Smooth muscle cell of the brain vasculature (primary cell): ENCODE measurements around the gene CDCP2.
"Not testable (repeated sequence)": the region's sequence is repeated elsewhere in the genome, so short reads cannot be mapped to it uniquely, and the experiment has no call there.

Experiments
- DNase-seq: peaks from one replicate; pipeline ENCODE4 v3.0.0-alpha.2; 2012; ENCODE audit warnings: low read depth, low spot score

The CDCP2 gene

DNA sequence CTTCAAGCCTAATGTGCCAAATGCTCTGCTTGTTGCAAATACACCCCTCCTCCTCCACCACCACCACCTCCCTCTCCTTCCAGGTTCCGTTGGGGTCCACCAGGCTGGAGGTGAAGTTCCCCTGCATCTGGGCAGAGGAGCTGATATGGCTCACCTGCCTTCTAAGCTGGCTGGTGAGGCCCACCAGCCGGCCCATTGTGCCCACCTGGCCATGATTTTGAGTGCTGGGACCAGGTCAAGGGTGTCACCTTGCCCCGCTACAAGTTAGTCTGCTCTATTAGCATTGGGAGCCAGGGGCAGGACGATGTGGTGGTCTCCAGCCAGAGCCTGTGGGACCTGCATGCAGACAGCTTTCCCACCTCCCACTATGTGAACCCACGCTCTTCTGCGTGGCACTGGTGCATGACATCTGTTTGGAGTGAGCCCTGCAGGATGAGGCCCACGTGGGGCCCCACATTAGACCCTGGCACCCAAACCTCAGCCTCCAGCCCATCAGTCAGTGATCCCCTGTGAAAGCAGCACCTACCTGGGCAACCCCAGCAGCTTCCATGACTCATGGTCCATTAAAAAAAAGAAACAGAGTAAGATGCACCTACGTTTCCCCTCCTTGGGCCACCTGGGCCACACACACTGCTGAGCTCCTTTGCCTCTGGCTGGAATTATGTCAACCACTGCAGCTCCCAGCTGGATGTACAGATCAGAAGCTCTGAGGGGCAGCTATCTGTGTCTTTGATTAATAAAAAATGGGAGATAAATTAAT is 15.6 kb upstream of the CDCP2 start:
- no peak for DNase-seq

DNA sequence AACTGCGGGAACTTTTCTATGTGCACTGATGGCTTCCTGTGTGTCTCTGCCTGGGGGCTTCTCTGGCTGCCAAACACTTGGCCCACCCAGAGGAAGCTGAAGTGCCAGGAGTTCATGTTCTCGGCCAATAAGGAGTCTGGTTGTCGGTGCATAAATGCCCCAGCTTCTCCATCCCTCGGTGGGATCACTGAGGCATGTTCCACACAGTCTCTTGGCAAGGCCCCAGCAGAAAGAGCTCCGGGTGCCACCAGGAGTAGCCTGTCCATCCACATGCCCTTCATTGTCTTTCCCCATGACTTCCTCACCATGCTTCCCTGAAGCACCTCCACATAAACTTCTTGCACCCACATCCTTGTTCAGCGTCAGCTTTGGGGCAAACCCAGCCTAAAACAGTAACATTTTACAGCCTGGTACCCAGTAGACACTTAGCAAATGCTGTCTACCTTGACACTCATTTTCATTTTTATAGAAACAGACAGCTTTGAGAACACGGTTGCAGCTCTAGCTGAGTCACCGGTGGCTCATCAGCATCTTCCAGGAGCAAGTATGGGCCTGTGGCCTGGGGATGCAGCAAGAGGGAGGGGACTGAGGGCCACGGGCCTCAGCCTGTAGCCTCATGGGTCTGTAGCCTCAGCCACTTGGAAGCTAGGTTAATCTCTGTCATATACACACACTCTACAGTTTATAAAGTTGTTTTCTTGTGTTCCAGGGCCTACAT is 14.8 kb upstream of the CDCP2 start:
- DNase-seq = no peak

GRCh38 chr1:54166357-54166756 is 13.6 kb upstream of the CDCP2 start:
- DNase-seq = not testable (repeated sequence)

GRCh38 chr1:54165146-54165545 is 12.3 kb upstream of the CDCP2 start:
- DNase-seq = no peak

DNA sequence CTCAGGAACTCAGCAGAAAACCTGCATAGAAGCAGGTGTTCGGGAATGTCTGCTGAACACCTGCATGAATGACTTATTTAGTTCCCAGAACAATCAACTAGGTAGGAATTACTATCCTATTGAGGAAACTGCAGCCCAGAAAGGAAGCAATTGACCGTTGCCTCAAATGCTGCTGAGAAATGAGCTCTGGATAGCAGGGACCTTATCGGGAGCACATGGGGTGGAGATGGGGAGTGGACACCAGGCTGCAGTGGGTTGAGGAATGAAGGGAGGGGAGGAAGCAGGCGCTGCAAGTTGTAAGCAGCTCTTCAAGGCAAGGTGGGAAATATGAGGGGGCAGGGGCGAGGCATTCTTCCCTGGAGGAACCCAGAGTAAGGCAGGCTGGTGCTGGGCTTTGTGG is 10.8 kb upstream of the CDCP2 start:
- no peak for DNase-seq

DNA sequence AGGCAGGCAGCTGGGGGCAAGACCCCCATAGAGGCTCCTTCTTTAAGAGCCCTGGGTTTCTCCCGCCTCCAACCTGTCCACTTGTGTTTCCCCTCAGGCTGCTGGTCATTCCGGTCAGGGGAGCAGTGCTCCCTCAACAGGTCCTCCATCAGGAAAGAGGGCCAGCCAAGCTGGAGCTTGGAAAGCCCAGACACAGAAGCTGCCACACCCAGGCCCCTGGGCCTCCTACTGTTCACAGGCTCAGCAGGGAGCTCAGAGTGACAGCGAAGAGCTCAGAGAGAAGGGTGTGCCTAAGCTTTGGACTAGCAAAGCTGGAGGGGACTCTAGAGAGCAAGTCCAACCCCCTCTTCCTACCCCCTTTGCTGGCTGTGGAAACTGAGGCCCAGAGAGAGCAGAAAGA is 10.3 kb upstream of the CDCP2 start:
- no peak for DNase-seq

DNA sequence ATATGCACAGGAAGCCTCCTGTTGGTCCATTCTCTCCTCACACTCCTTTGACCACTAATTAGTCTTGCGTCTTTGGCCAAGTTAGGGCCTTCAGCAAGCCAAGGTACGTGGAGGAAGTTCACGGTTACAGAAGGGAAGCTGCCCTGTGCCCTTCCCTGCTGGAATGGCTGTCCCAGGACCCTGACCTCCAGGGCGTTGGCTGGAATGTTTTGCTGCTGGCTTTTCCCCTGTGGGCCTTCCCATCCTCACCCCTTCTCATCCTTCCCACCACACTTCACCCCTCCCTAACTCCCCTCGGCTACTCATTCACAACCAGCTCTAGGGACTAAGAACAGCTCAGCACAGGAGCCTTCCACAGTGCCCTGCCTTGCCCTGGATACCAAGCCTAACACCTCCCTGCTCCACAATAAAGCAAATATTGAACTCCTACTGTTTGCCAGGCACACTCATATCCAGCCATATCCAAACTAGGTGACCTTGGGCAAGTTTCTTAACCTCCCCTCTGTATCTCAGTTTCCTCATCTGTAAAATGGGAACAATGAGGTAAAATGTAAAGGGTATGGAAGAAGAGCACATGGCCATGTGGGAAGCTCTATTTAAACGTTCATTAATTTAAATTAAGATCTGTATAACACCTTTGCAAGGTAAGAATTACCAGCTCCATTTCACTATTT is 8.8 kb upstream of the CDCP2 start:
- no peak for DNase-seq

DNA sequence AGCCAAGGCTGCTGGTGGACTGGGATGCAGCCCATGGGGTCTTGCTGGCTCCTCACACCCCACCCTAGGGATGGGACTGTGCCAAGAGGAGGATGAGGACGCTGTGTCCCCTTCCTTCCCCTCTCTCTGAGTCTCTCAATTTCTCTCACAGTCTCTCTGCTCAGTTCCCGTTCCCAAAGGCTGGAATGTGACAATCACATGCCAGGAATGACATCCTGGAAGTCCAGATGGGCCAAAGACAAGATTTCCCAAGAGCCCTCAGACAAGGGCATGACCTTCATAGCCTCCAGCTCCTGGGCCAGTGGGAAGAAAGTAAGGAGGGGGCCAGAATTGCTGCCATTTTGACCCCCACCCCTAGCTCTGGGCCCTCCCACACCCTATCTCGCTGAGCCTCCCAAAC is 7.6 kb upstream of the CDCP2 start:
- no peak for DNase-seq

DNA sequence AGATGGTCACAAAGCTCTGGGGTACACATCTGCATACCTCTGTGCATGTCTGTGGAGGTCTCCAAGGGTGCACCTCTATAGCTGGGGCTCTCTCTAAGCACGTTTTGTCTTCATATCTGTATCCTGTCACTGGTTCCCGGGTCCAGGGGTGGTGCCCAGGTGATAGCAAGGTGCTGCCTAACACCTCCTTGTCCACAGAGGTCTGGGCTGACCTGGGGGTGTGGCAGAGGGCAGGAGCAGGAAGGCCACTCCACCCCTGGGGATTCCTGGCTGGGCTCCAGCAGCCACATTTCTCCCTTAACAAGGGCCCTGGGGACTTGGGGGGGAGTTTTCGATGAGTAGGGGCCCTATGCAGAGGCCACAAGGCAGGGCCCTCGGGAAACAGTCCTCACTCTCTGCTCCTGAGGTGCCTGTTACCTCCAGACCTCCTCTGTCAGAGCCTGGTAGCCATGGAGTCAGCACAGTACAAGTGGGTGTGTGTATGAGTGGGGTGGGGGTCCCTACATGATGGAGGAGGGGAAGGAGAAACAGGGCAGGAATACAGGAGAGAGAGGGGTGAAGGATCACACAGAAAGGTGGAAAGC is 7.0 kb upstream of the CDCP2 start:
- DNase-seq = no peak

GRCh38 chr1:54158071-54158470 is 5.3 kb upstream of the CDCP2 start:
- no peak for DNase-seq

- DNase-seq = no peak
Observed at GRCh38 chr1:54157401-54157800, 4.6 kb upstream of the CDCP2 start.

GRCh38 chr1:54156986-54157385 is 4.2 kb upstream of the CDCP2 start:
- DNase-seq = no peak

GRCh38 chr1:54156201-54156600 is 3.4 kb upstream of the CDCP2 start:
- DNase-seq = no peak

GRCh38 chr1:54153535-54154439 is 987 bp upstream of the CDCP2 start:
- DNase-seq = no peak

DNA sequence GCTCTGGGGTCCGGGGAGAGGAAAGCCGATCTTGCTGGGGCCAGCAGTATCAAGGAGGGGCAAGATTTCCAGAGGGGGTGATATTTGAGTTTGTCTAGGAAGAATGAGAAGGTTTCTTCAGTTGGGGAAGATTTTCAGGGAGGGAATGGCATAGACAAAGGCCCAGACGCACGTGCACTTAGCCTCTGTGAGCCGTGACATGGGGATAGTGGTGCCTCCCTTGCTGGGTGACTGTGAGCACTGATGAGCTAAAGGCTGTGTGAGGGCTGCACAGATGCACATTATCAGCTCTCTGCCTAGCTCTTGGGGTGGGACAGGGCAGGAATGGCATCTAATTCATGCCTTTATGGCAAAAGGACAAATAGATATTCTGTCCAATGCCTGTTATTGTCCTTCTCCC is 1.8 kb downstream of the CDCP2 start:
- DNase-seq = no peak

GRCh38 chr1:54149734-54150133 is 3.1 kb downstream of the CDCP2 start:
- DNase-seq = no peak

GRCh38 chr1:54144366-54144765 is 8.4 kb downstream of the CDCP2 start:
- DNase-seq = no peak

GRCh38 chr1:54142146-54142900 is 10.5 kb downstream of the CDCP2 start:
- DNase-seq = no peak

- no peak for DNase-seq
Observed at GRCh38 chr1:54139711-54140110, 13.1 kb downstream of the CDCP2 start.

- no peak for DNase-seq
Observed at GRCh38 chr1:54138994-54139393, 13.8 kb downstream of the CDCP2 start.
